Measurements from ENCODE around the gene PTPRE.

The PTPRE gene

DNA sequence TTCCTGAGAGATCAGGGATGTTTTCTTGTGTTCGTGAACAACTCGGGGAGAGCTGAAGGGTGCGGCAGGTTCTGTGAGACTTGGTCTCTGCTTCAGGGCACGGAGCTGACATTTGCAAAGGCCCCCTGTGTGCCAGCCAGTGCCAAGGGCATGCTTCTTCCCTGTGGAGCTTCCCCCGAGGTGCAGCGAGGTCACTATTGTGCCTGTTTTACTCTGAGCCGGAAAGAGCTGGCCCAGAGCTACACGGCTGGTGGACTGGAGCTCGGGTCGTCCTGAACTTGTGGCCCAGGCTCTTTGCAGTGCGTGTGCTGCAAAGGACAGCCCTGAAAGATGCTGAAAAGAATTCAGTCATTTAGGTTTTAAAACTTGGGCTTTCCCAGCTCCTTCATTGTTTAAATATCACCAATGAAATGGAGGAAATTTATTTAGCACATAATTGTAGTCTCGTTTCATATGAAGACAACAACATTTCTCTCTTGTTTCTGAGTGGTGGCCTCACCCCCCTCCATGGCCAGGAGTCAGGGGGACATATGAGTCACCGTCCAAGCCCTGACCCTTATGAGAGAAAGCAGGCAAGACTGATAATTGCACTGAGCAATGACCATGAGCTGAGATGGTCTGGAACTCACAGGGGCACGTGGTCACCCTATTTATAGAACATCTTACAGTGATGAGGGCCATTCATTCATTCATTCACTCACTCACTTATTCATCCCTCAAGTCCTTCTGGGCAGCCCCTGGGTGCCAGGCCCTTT, 102.6 kb downstream of the PTPRE start:
- no peak overlapping the region for H3K4me3 ChIP-seq (ENCODE audit: low read depth, low read length)
- TF ChIP-seq, protein P1, sequence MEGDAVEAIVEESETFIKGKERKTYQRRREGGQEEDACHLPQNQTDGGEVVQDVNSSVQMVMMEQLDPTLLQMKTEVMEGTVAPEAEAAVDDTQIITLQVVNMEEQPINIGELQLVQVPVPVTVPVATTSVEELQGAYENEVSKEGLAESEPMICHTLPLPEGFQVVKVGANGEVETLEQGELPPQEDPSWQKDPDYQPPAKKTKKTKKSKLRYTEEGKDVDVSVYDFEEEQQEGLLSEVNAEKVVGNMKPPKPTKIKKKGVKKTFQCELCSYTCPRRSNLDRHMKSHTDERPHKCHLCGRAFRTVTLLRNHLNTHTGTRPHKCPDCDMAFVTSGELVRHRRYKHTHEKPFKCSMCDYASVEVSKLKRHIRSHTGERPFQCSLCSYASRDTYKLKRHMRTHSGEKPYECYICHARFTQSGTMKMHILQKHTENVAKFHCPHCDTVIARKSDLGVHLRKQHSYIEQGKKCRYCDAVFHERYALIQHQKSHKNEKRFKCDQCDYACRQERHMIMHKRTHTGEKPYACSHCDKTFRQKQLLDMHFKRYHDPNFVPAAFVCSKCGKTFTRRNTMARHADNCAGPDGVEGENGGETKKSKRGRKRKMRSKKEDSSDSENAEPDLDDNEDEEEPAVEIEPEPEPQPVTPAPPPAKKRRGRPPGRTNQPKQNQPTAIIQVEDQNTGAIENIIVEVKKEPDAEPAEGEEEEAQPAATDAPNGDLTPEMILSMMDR (IDR thresholded peaks at IDR 0.05; ENCODE audit: low read depth, low read length, missing control alignments) = no peak
- no peak for DNase-seq (ENCODE audit: low read depth)

DNA sequence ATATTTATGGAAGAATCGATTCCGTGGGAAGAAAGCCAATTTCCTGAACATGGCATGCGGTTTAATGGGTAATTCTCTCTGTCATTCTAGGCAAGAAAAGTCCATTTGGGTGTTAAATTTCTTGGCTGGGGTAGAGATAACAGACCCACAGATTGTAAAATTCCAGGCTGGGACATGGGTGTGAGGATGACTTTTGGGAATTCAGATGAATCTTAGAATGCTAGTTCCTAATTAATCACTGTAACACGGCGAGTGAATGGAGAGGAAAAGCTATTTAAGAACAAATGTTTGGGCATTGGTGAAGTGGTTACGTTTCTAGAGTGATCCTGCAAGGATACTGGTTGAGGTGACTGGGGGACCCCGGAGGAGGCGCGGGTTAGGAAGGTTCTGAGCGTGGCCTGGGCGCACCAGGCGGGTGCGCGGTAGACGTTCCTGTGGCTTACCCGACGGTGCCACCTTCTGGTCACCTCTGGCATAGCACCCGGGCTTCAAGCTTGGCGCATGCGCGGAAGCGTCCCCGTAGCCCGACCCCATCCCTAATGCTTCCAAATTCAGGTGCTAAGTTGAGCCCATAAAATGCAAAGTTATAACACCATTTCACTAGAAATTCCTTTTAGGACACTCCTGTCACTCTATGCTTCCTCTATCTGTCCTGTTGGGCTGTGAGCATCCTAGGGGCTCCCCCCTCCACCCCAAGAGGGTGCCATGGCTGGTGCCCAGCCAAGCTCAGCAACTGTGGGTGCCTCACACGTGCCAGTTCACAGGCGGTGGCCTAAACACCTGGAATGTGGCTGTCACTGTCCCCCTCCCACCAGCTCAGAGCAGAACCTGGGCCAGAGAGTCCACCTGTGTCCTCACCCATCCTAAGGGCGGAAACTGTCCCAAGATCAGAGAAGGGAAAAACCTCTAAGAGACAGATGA, 104.4 kb downstream of the PTPRE start:
- H3K4me3 ChIP-seq (ENCODE audit: low read depth, low read length) = no peak overlapping the region
- TF ChIP-seq, protein P1 (IDR thresholded peaks at IDR 0.05; ENCODE audit: low read depth, low read length, missing control alignments) = peak; percentile 99
- DNase-seq (ENCODE audit: low read depth) = no peak

GRCh38 chr10:128013626-128014025, 106.7 kb downstream of the PTPRE start:
- DNase-seq (ENCODE audit: low read depth) = no peak
- H3K4me3 ChIP-seq (ENCODE audit: low read depth, low read length) = no peak overlapping the region
- TF ChIP-seq, protein P1 (IDR thresholded peaks at IDR 0.05; ENCODE audit: low read depth, low read length, missing control alignments) = no peak

- TF ChIP-seq, protein P1 (IDR thresholded peaks at IDR 0.05; ENCODE audit: low read depth, low read length, missing control alignments) = no peak
- no peak for DNase-seq (ENCODE audit: low read depth)
- H3K4me3 ChIP-seq (ENCODE audit: low read depth, low read length) = no peak overlapping the region
Observed at GRCh38 chr10:128014236-128014635, 107.3 kb downstream of the PTPRE start.

GRCh38 chr10:128016423-128017060, 109.6 kb downstream of the PTPRE start:
- TF ChIP-seq, protein P1 (IDR thresholded peaks at IDR 0.05; ENCODE audit: low read depth, low read length, missing control alignments) = no peak
- no peak for DNase-seq (ENCODE audit: low read depth)
- H3K4me3 ChIP-seq (ENCODE audit: low read depth, low read length) = no peak overlapping the region

- H3K4me3 ChIP-seq (ENCODE audit: low read depth, low read length) = no peak overlapping the region
- TF ChIP-seq, protein P1 (IDR thresholded peaks at IDR 0.05; ENCODE audit: low read depth, low read length, missing control alignments) = no peak
- no peak for DNase-seq (ENCODE audit: low read depth)
Observed at GRCh38 chr10:128017822-128018221, 110.9 kb downstream of the PTPRE start.

All from GM12864 (cell line).